ENCODE data around the gene KCNN1. TPM values are rescaled to one million over a fixed set of nuclear protein-coding genes. Genes with fewer than 3 reads are reported as not detected.

Gene KCNN1
- total and polyA plus RNA-seq, 9 of the 15 experiments (the other 6 are each of a cell fraction or from before 2014, with no cell fraction given): 0.01 to 6.2 (median 0.72) TPM

GRCh38 chr19:18007044-18007916 lies 40.4 kb downstream of the KCNN1 start (continued):
- peak; percentile 21 to 47 for TF ChIP-seq E2F6 (IDR thresholded peaks at IDR 0.05; ENCODE audit: borderline replicate concordance in 1 of 2, extremely low read depth in 1 of 2, insufficient read depth in 1 of 2, insufficient read length in 1 of 2, low read depth in 1 of 2, low read length in 1 of 2, poor library complexity in 1 of 2, severe bottlenecking in 1 of 2)
- TF ChIP-seq SNAPC5 (CRISPR knock-in tag; IDR thresholded peaks at IDR 0.05): no peak

GRCh38 chr19:18007917-18008673 lies 41.2 kb downstream of the KCNN1 start, which contains the start of gene ARRDC2:
Gene ARRDC2 (plus strand): TSS chr19:18008170. CDS start chr19:18008311, 141 bp downstream.
- BruUV-seq (replicated peaks): no TSS peak
- Histone ChIP-seq H3K9me1 (ENCODE audit: control insufficient read depth, insufficient read depth, low read length) (no peaks in the 10 kb centered on the region), H2AFZ (ENCODE audit: low read depth, low read length) (peak within 1 kb of the TSS; percentile 61), H3K9me3 (replicated peaks; ENCODE audit: control insufficient read depth, insufficient read depth, low read depth, low read length) (no peaks in the 10 kb centered on the region), H3K79me2 (ENCODE audit: control insufficient read depth, insufficient read depth, low read length) (peaks cover 20% of the 10 kb centered on the region), H3K4me2 (ENCODE audit: insufficient read depth, low read length) (peak within 1 kb of the TSS; percentile 75), H3K36me3 (ENCODE audit: control insufficient read depth, insufficient read depth, low read length) (peaks cover 56% of the 10 kb centered on the region; the same call in 2 of the 3 replicates), H3K27ac (ENCODE audit: extremely low read depth, low read depth, low read length) (peak within 1 kb of the TSS; percentile 43; the same call in 2 of the 3 replicates), H3K4me3 (peak within 1 kb of the TSS; percentile 27), H4K20me1 (replicated peaks; ENCODE audit: control insufficient read depth, insufficient read depth, low read length) (no peaks in the 10 kb centered on the region; the same call in 1 of the 2 replicates), H3K27me3 (ENCODE audit: control insufficient read depth in 2 of 2, insufficient read depth in 2 of 2, low read length in 2 of 2) (no peaks in the 10 kb centered on the region), H3K9ac (ENCODE audit: insufficient read depth in 1 of 2, low read depth in 2 of 2, low read length in 2 of 2) (peak within 1 kb of the TSS; percentile 35 to 86; a peak in 3 of 4 replicates), H3K4me1 (replicated peaks in 1 of 2; ENCODE audit: control insufficient read depth in 2 of 2, insufficient read depth in 2 of 2, low read length in 2 of 2) (peaks cover 10 to 37% of the 10 kb centered on the region in 2 experiments; a peak in 3 of 5 replicates)
- WGBS (ENCODE audit: insufficient coverage, low coverage, missing lambda C conversion rate): 77% methylated on average over 45 of the region's 92 CpGs
- intact Hi-C loops (cut with micrococcal nuclease) (loop anchor here (1.0 to 10.0 kb wide), 3 partner anchors 50 to 157 kb away; no protein-coding TSS in a partner anchor), in situ Hi-C loops (cut with MboI) (loop anchor here (10.0 kb wide), 1 partner anchor 157 kb away; no protein-coding TSS in a partner anchor)
- peak; percentile 80 for ATAC-seq
- POLR2A ChIA-PET: interaction anchor here (1.0 kb wide), 1 partner anchor 14 kb away, joined by 6 read pairs; no protein-coding TSS in a partner anchor
- peak; percentile 6 for FAIRE-seq
- DNase-seq (ENCODE audit: extremely low read depth in 1 of 4, low spot score in 3 of 4): peak; percentile 72 to 89 (median 78)
- CTCF ChIA-PET (ENCODE audit: low intra/inter-chr PET ratio): interaction anchor here (1.4 to 3.4 kb wide), 3 partner anchors 51 to 244 kb away, joined by 4 to 59 read pairs (median 14); partner anchors contain the start of gene PIK3R2
- TF ChIP-seq MBD1 (CRISPR knock-in tag; IDR thresholded peaks at IDR 0.05): peak; percentile 87
- TF ChIP-seq GTF2F1 (IDR thresholded peaks at IDR 0.05; ENCODE audit: low read depth, low read length): no peak
- no peak for TF ChIP-seq TCFL5 (CRISPR knock-in tag; conservative IDR thresholded peaks at IDR 0.05)
- TF ChIP-seq MTA3 (IDR thresholded peaks at IDR 0.05; ENCODE audit: borderline replicate concordance): no peak
- TF ChIP-seq NFYB (IDR thresholded peaks at IDR 0.05; ENCODE audit: extremely low read depth, insufficient read length): peak; percentile 44
- TF ChIP-seq DIDO1 (tag; IDR thresholded peaks at IDR 0.05; ENCODE audit: low read depth): no peak
- TF ChIP-seq CREM (IDR thresholded peaks at IDR 0.05; ENCODE audit: low read depth): peak; percentile 57; the same call in 1 of the 2 replicates
- no peak for TF ChIP-seq ASH1L (IDR thresholded peaks at IDR 0.05; ENCODE audit: borderline replicate concordance, low read depth, partially characterized antibody)
- no peak for TF ChIP-seq WHSC1 (IDR thresholded peaks at IDR 0.05; ENCODE audit: low read length)
- TF ChIP-seq ZNF668 (CRISPR knock-in tag; IDR thresholded peaks at IDR 0.05): no peak
- TF ChIP-seq ZNF124 (CRISPR knock-in tag; IDR thresholded peaks at IDR 0.05): no peak
- TF ChIP-seq XRCC4 (IDR thresholded peaks at IDR 0.05; ENCODE audit: extremely low read depth, insufficient read depth, insufficient read length): no peak
- no peak for TF ChIP-seq COPS2 (conservative IDR thresholded peaks at IDR 0.05)

Data from K562 (cell line).